ENCODE measurements around the gene MIB1.

- TF ChIP-seq TAF1 (IDR thresholded peaks at IDR 0.05; ENCODE audit: borderline replicate concordance, low read depth, low read length) (no peak), RAD21 (IDR thresholded peaks at IDR 0.05; ENCODE audit: low read length) (no peak)
These were observed 113.4 kb downstream of the MIB1 start for GRCh38 chr18:21853775-21854552.
